ENCODE data around the gene KNCN. TPM values are rescaled to one million over a fixed set of nuclear protein-coding genes. Genes with fewer than 3 reads are reported as not detected.

Gene KNCN
- total and polyA plus RNA-seq, 10 donors: not detected

GRCh38 chr1:46537651-46538050 lies 13.8 kb downstream of the KNCN start:
- intact Hi-C loops (cut with DNase I; ENCODE audit: low total_unique reads): no loop called here
- TF ChIP-seq POLR2A (IDR thresholded peaks at IDR 0.05): no peak
- 65 to 80% (median 73%) methylated on average over 2 of the region's 2 CpGs for WGBS, 5 donors

DNA sequence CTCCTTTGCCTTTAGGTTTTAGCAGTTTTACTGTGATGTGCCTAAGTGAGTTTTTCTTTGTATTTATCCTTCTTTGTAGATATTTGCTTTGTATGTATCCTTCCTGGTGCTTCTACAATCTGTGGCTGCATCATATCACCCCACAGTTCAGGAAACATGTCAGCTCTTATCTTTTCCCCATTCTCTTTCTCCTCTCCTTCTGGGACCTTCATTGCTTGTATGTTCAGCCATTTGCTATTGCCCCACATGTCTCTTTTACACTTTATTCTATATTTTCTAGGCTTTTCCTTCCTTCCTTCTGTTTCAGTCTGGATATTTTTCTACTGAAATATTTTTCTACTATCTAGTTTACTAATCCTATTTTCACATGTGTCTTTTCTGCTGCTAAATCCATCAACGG lies 14.9 kb downstream of the KNCN start:
- WGBS, 5 donors: 89 to 97% (median 96%) methylated on average over 1 of the region's 1 CpG
- Histone ChIP-seq H3K36me3 (no peaks in the 10 kb centered on the region), H3K9me3 (no peaks in the 10 kb centered on the region), H3K4me1 (peaks cover 0 to 18% (median 10%) of the 10 kb centered on the region in 6 donors), H3K4me3 (no peak overlapping the region), H3K27ac (no peak overlapping the region), H3K27me3 (replicated peaks in 1 of 7) (peaks cover 0 to 82% (median 10%) of the 10 kb centered on the region in 7 donors)
- TF ChIP-seq CTCF (IDR thresholded peaks at IDR 0.05 in 8 of 11, conservative IDR thresholded peaks at IDR 0.05 in 3 of 11) (no peak), POLR2A (IDR thresholded peaks at IDR 0.05) (no peak), POLR2AphosphoS5 (IDR thresholded peaks at IDR 0.05) (no peak)
- DNase-seq: no peak
- intact Hi-C loops (cut with DNase I; ENCODE audit: low total_unique reads): no loop called here

More at GRCh38 chr1:46537651-46538050, 13.8 kb downstream of the KNCN start:
- Histone ChIP-seq H3K4me3 (no peak overlapping the region), H3K9me3 (no peaks in the 10 kb centered on the region), H3K27ac (no peak overlapping the region), H3K27me3 (replicated peaks in 1 of 7) (peaks cover 0 to 79% (median 17%) of the 10 kb centered on the region in 7 donors), H3K36me3 (no peaks in the 10 kb centered on the region), H3K4me1 (peaks cover 0 to 14% (median 8%) of the 10 kb centered on the region in 6 donors)
- no peak for DNase-seq

DNA sequence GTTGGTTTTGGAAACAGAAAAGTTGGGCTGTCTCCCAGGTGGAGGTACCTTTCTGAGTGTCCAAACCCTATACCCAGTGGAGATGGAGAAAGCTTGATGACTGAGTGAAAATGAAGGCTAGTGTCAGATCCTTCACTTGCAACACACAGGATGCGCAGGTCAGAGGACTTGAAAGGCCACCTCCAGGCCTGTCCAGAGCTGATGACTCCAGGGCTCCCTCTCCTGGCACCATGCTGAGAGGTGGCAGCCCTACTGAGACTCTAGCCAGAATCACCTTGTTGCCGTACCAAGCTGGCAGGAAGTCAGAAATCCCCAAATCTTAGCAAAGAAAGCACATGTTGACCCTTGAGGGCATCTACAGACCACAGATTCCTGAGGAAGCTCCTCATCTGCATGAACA lies 16.4 kb downstream of the KNCN start:
- no peaks in the 10 kb centered on the region for H3K9me3 ChIP-seq
- H3K27me3 ChIP-seq (replicated peaks in 1 of 7): peaks cover 0 to 88% (median 14%) of the 10 kb centered on the region in 7 donors
- TF ChIP-seq POLR2AphosphoS5 (IDR thresholded peaks at IDR 0.05) (no peak), CTCF (IDR thresholded peaks at IDR 0.05 in 8 of 11, conservative IDR thresholded peaks at IDR 0.05 in 3 of 11) (peak in 2 of 11 experiments; percentile 11 to 18), POLR2A (IDR thresholded peaks at IDR 0.05) (no peak)
- H3K4me1 ChIP-seq: peaks cover 0 to 18% (median 10%) of the 10 kb centered on the region in 6 donors
- no peak overlapping the region for H3K4me3 ChIP-seq
- intact Hi-C loops (cut with DNase I; ENCODE audit: low total_unique reads): no loop called here
- DNase-seq: no peak
- H3K36me3 ChIP-seq: no peaks in the 10 kb centered on the region
- H3K27ac ChIP-seq: no peak overlapping the region
- 42 to 71% (median 60%) methylated on average over 2 of the region's 2 CpGs for WGBS, 5 donors

GRCh38 chr1:46533179-46533864 lies 18.1 kb downstream of the KNCN start:
- H3K27me3 ChIP-seq (replicated peaks in 1 of 7): peaks cover 0 to 93% (median 15%) of the 10 kb centered on the region in 7 donors

More at GRCh38 chr1:46533179-46533864, 18.1 kb downstream of the KNCN start:
- Histone ChIP-seq H3K4me1 (peaks cover 0 to 18% (median 10%) of the 10 kb centered on the region in 6 donors), H3K27ac (peak overlapping the region in 4 of 8 donors; percentile 3 to 56 (median 50)), H3K9me3 (no peaks in the 10 kb centered on the region), H3K4me3 (peak overlapping the region in 7 of 8 donors; percentile 22 to 70 (median 41)), H3K36me3 (no peaks in the 10 kb centered on the region)
- DNase-seq: peak; percentile 82
- TF ChIP-seq POLR2AphosphoS5 (IDR thresholded peaks at IDR 0.05) (no peak), POLR2A (IDR thresholded peaks at IDR 0.05) (no peak), CTCF (IDR thresholded peaks at IDR 0.05 in 8 of 11, conservative IDR thresholded peaks at IDR 0.05 in 3 of 11) (no peak)
- whole genome bisulfite sequencing, 5 donors: 4 to 38% (median 5%) methylated on average over 6 to 71 of the region's 71 CpGs
- intact Hi-C loops (cut with DNase I; ENCODE audit: low total_unique reads): no loop called here

Measured in spleen (tissue), 11 donors.